Common myeloid progenitor, CD34-positive (primary cell): ENCODE measurements around the gene C3orf18.

Source experiments
- CTCF ChIA-PET: fragments of 350-600 bp; sonication (Branson Sonifier 250); formaldehyde crosslinking; loops from one replicate; lab custom pipeline; 2021; ENCODE audit warnings: antibody characterized with exemption; lab: Charles Lee
- POLR2A ChIA-PET: fragments of 350-600 bp; sonication (Branson Sonifier 250); formaldehyde crosslinking; loops from one replicate; lab custom pipeline; 2021; ENCODE audit warnings: antibody characterized with exemption; lab: Charles Lee
- DNase-seq, 3 donors: peaks; one replicate each; pipeline versions ENCODE4 v3.0.0 to v3.0.0-alpha.2; 2013
- H3K27ac ChIP-seq, 2 experiments: 1 replicate in 1 of 2; 2 replicates in 1 of 2; pipeline ENCODE4 v1.7.0; 2013; ENCODE audit warnings: inconsistent platforms in 2 of 2, low read length in 2 of 2, mild to moderate bottlenecking in 2 of 2, low read depth in 1 of 2, moderate library complexity in 1 of 2; ENCODE audit not compliant: severe bottlenecking in 2 of 2, insufficient read depth in 1 of 2, poor library complexity in 1 of 2
- H3K27me3 ChIP-seq, 5 experiments: replicated peaks in 2 of 5; 1 replicate in 3 of 5; 2 replicates in 2 of 5; pipeline versions ENCODE4 v1.6.1 to v1.7.0; 2013; ENCODE audit warnings: low read length in 4 of 5, mild to moderate bottlenecking in 2 of 5, moderate library complexity in 2 of 5, inconsistent platforms in 1 of 5; ENCODE audit not compliant: insufficient read depth in 5 of 5, control insufficient read depth in 4 of 5
- H3K36me3 ChIP-seq, 4 experiments: 1 replicate in 2 of 4; 2 replicates in 2 of 4; pipeline versions ENCODE4 v1.6.1 to v1.7.0; 2013; ENCODE audit warnings: low read length in 3 of 4, control low read depth in 1 of 4, mild to moderate bottlenecking in 1 of 4; ENCODE audit not compliant: control insufficient read depth in 4 of 4, insufficient read depth in 4 of 4
- H3K4me1 ChIP-seq, 4 experiments: 1 replicate in 3 of 4; 2 replicates in 1 of 4; pipeline versions ENCODE4 v1.6.1 to v1.7.1; 2013; ENCODE audit warnings: low read length in 3 of 4, mild to moderate bottlenecking in 3 of 4, control low read depth in 1 of 4, inconsistent platforms in 1 of 4, moderate library complexity in 1 of 4; ENCODE audit not compliant: control insufficient read depth in 4 of 4, insufficient read depth in 4 of 4; ENCODE audit errors: control extremely low read depth in 1 of 4
- H3K4me3 ChIP-seq, 7 experiments: 1 replicate in 4 of 7; 2 replicates in 3 of 7; pipeline versions ENCODE4 v1.5.1 to v1.7.0; 2013; ENCODE audit warnings: mild to moderate bottlenecking in 7 of 7, low read length in 6 of 7, moderate library complexity in 6 of 7, inconsistent platforms in 2 of 7, low read depth in 2 of 7, control low read depth in 1 of 7; ENCODE audit not compliant: insufficient read depth in 4 of 7, control insufficient read depth in 1 of 7; ENCODE audit errors: extremely low read depth in 1 of 7
- H3K9me3 ChIP-seq, 5 experiments: 1 replicate in 4 of 5; 2 replicates in 1 of 5; pipeline versions ENCODE4 v1.6.1 to v1.7.1; 2013; ENCODE audit warnings: low read length in 4 of 5, mild to moderate bottlenecking in 2 of 5, inconsistent platforms in 1 of 5, low read depth in 1 of 5, moderate library complexity in 1 of 5; ENCODE audit not compliant: control insufficient read depth in 4 of 5, insufficient read depth in 2 of 5; ENCODE audit errors: control extremely low read depth in 1 of 5
- WGBS: methylation state at CpG from one replicate; pipeline ENCODE4 v1.1.5; 2013; ENCODE audit not compliant: insufficient coverage; 5-methylcytosine and 5-hydroxymethylcytosine counted together

The C3orf18 gene

GRCh38 chr3:50531201-50531600 is 36.3 kb downstream of the C3orf18 start:
- CTCF ChIA-PET, result interaction anchor here (1.4 kb wide), 2 partner anchors 11 to 98 kb away, joined by 3 to 5 read pairs; no protein-coding TSS in a partner anchor
- no peak overlapping the region for H3K4me3 ChIP-seq
- peaks cover 3 to 36% (median 13%) of the 10 kb centered on the region in 5 experiments for H3K27me3 ChIP-seq
- DNase-seq, result no peak
- H3K36me3 ChIP-seq, result no peaks in the 10 kb centered on the region
- no peaks in the 10 kb centered on the region for H3K4me1 ChIP-seq
- no peaks in the 10 kb centered on the region for H3K9me3 ChIP-seq
- H3K27ac ChIP-seq, result no peak overlapping the region
- WGBS, result 100% methylated on average over 3 of the region's 4 CpGs
- POLR2A ChIA-PET, result no interaction called here

GRCh38 chr3:50530001-50530970 is 37.3 kb downstream of the C3orf18 start:
- ChIA-PET CTCF (interaction anchor here (1.4 kb wide), 1 partner anchor 97 kb away, joined by 3 read pairs; no protein-coding TSS in a partner anchor), POLR2A (no interaction called here)
- H3K27ac ChIP-seq, result no peak overlapping the region
- no peaks in the 10 kb centered on the region for H3K9me3 ChIP-seq
- DNase-seq, result no peak
- peaks cover 0 to 5% (median 2%) of the 10 kb centered on the region in 4 experiments for H3K4me1 ChIP-seq
- H3K27me3 ChIP-seq, result peaks cover 3 to 36% (median 13%) of the 10 kb centered on the region in 5 experiments
- no peak overlapping the region for H3K4me3 ChIP-seq
- no peaks in the 10 kb centered on the region for H3K36me3 ChIP-seq
- 21% methylated on average over 42 of the region's 48 CpGs for WGBS

- CTCF ChIA-PET, result interaction anchor here (1.3 kb wide), 2 partner anchors 9 to 26 kb away, joined by 3 to 4 read pairs; no protein-coding TSS in a partner anchor
- Histone ChIP-seq H3K4me1 (peaks cover 0 to 5% (median 2%) of the 10 kb centered on the region in 4 experiments), H3K27ac (no peak overlapping the region), H3K9me3 (no peaks in the 10 kb centered on the region), H3K36me3 (no peaks in the 10 kb centered on the region), H3K4me3 (no peak overlapping the region), H3K27me3 (peaks cover 1 to 21% (median 9%) of the 10 kb centered on the region in 5 experiments)
- 3% methylated on average over 5 of the region's 6 CpGs for WGBS
- POLR2A ChIA-PET, result no interaction called here
- DNase-seq, result peak; percentile 73 to 88 (median 87)
Measured at GRCh38 chr3:50525987-50526386, 41.6 kb downstream of the C3orf18 start.

- Histone ChIP-seq H3K4me1 (peaks cover 0 to 5% (median 2%) of the 10 kb centered on the region in 4 experiments), H3K4me3 (no peak overlapping the region), H3K27me3 (peaks cover 0 to 15% (median 9%) of the 10 kb centered on the region in 5 experiments), H3K9me3 (no peaks in the 10 kb centered on the region), H3K36me3 (no peaks in the 10 kb centered on the region), H3K27ac (no peak overlapping the region)
- POLR2A ChIA-PET, result no interaction called here
- WGBS, result 71% methylated on average over 6 of the region's 9 CpGs
- CTCF ChIA-PET, result interaction anchor here (1.2 to 1.8 kb wide), 5 partner anchors 8 to 26 kb away, joined by 3 to 8 read pairs (median 4); no protein-coding TSS in a partner anchor
- DNase-seq, result no peak
Measured at GRCh38 chr3:50525191-50525910, 42.2 kb downstream of the C3orf18 start.

- ChIA-PET CTCF (interaction anchor here (1.2 to 2.1 kb wide), 5 partner anchors 8 to 25 kb away, joined by 3 to 8 read pairs (median 4); no protein-coding TSS in a partner anchor), POLR2A (no interaction called here)
Measured at GRCh38 chr3:50524746-50525145, 42.8 kb downstream of the C3orf18 start.

GRCh38 chr3:50523279-50523811 is 44.2 kb downstream of the C3orf18 start:
- no peaks in the 10 kb centered on the region for H3K27me3 ChIP-seq
- H3K27ac ChIP-seq, result no peak overlapping the region
- no peaks in the 10 kb centered on the region for H3K9me3 ChIP-seq
- DNase-seq, result no peak
- 98% methylated on average over 5 of the region's 9 CpGs for WGBS
- no peak overlapping the region for H3K4me3 ChIP-seq
- CTCF ChIA-PET, result interaction anchor here (0.8 to 2.1 kb wide), 9 partner anchors 11 to 86 kb away, joined by 3 to 8 read pairs (median 4); no protein-coding TSS in a partner anchor
- H3K36me3 ChIP-seq, result no peaks in the 10 kb centered on the region
- POLR2A ChIA-PET, result interaction anchor here (0.6 kb wide), 1 partner anchor 92 kb away, joined by 3 read pairs; no protein-coding TSS in a partner anchor
- peaks cover 0 to 5% (median 2%) of the 10 kb centered on the region in 4 experiments for H3K4me1 ChIP-seq

More at GRCh38 chr3:50524746-50525145, 42.8 kb downstream of the C3orf18 start:
- Histone ChIP-seq H3K27ac (no peak overlapping the region), H3K4me3 (no peak overlapping the region), H3K9me3 (no peaks in the 10 kb centered on the region), H3K27me3 (peaks cover 0 to 9% (median 5%) of the 10 kb centered on the region in 5 experiments), H3K36me3 (no peaks in the 10 kb centered on the region), H3K4me1 (peaks cover 0 to 5% (median 2%) of the 10 kb centered on the region in 4 experiments)
- WGBS, result 100% methylated on average over 3 of the region's 5 CpGs
- DNase-seq, result no peak
